ENCODE results near the gene TINAG.

Gene TINAG

GRCh38 chr6:54366667-54367327 is 58.6 kb downstream of the TINAG start:
- no peak for TF ChIP-seq CTCF (IDR thresholded peaks at IDR 0.05; ENCODE audit: insufficient read depth, low read length)
- TF ChIP-seq POLR2AphosphoS5 (IDR thresholded peaks at IDR 0.05; ENCODE audit: low read depth): no peak
- TF ChIP-seq GABPA (IDR thresholded peaks at IDR 0.05; ENCODE audit: low read depth): no peak
- no peak for TF ChIP-seq SPI1 (IDR thresholded peaks at IDR 0.05; ENCODE audit: borderline replicate concordance, low read depth)
- no peak for TF ChIP-seq REST (IDR thresholded peaks at IDR 0.05; ENCODE audit: insufficient replicate concordance, low read depth)
- Histone ChIP-seq H3K27ac (replicated peaks) (no peak overlapping the region), H3K4me3 (replicated peaks; ENCODE audit: insufficient read depth, low read length) (no peak overlapping the region), H3K27me3 (ENCODE audit: insufficient read depth, poor library complexity, severe bottlenecking) (peaks cover 2% of the 10 kb centered on the region)
- DNase-seq (ENCODE audit: low read depth in 1 of 2, low spot score in 1 of 2): no peak

- no peak for DNase-seq (ENCODE audit: low read depth in 1 of 2, low spot score in 1 of 2)
- TF ChIP-seq CTCF (IDR thresholded peaks at IDR 0.05; ENCODE audit: insufficient read depth, low read length): no peak
- TF ChIP-seq POLR2AphosphoS5 (IDR thresholded peaks at IDR 0.05; ENCODE audit: low read depth): no peak
- no peak for TF ChIP-seq REST (IDR thresholded peaks at IDR 0.05; ENCODE audit: insufficient replicate concordance, low read depth)
- TF ChIP-seq GABPA (IDR thresholded peaks at IDR 0.05; ENCODE audit: low read depth): no peak
- no peak for TF ChIP-seq SPI1 (IDR thresholded peaks at IDR 0.05; ENCODE audit: borderline replicate concordance, low read depth)
- Histone ChIP-seq H3K4me3 (replicated peaks; ENCODE audit: insufficient read depth, low read length) (no peak overlapping the region), H3K27me3 (ENCODE audit: insufficient read depth, poor library complexity, severe bottlenecking) (no peaks in the 10 kb centered on the region), H3K27ac (replicated peaks) (no peak overlapping the region)
Observed at GRCh38 chr6:54377776-54378175, 69.5 kb downstream of the TINAG start.

- no peak overlapping the region for H3K4me3 ChIP-seq (replicated peaks; ENCODE audit: insufficient read depth, low read length)
- H3K27ac ChIP-seq (replicated peaks): no peak overlapping the region
- H3K27me3 ChIP-seq (ENCODE audit: insufficient read depth, poor library complexity, severe bottlenecking): no peaks in the 10 kb centered on the region
- DNase-seq (ENCODE audit: low read depth in 1 of 2, low spot score in 1 of 2): no peak
- TF ChIP-seq REST (IDR thresholded peaks at IDR 0.05; ENCODE audit: insufficient replicate concordance, low read depth) (no peak), CTCF (IDR thresholded peaks at IDR 0.05; ENCODE audit: insufficient read depth, low read length) (no peak), SPI1 (IDR thresholded peaks at IDR 0.05; ENCODE audit: borderline replicate concordance, low read depth) (no peak), POLR2AphosphoS5 (IDR thresholded peaks at IDR 0.05; ENCODE audit: low read depth) (no peak), GABPA (IDR thresholded peaks at IDR 0.05; ENCODE audit: low read depth) (no peak)
Observed at GRCh38 chr6:54386295-54386694, 78.1 kb downstream of the TINAG start.
